K562 (cell line): ENCODE results near the gene KNCN. TPM values are rescaled to one million over a fixed set of nuclear protein-coding genes. Genes with fewer than 3 reads are reported as not detected.
A peak's percentile ranks its signal among the peaks of the same experiment; 100 is the strongest.

Experiments used
- ATAC-seq: fragments of 200-7000 bp; cut with Tn5 transposase; 3 replicates; pipeline ENCODE4 v1.9.1; 2020; ENCODE audit warnings: moderate library complexity
- BruUV-seq: library from RNA; stranded (reverse); fragments of 400-500 nt; replicated peaks from 2 replicates; lab custom pipeline; 2021; lab: Mats Ljungman, UMichigan
- CTCF ChIA-PET: fragments of 300-600 bp; formaldehyde crosslinking; extraction: SDS; loops from one replicate; lab custom pipeline; 2021; ENCODE audit warnings: low intra/inter-chr PET ratio; lab: Yijun Ruan, JAX
- POLR2A ChIA-PET: fragments of 300-600, 350-650 bp; sonication (Branson Sonifier 250); formaldehyde crosslinking; extraction: SDS; loops from one replicate; lab custom pipeline; 2021; ENCODE audit warnings: antibody characterized with exemption, inconsistent platforms; lab: Yijun Ruan, JAX
- DNase-seq, 4 experiments: peaks; one replicate each; pipeline versions ENCODE4 v3.0.0 to v3.0.0-alpha.2; 2011 to 2018; ENCODE audit warnings: low spot score in 3 of 4, mixed read lengths in 3 of 4; ENCODE audit errors: extremely low read depth in 1 of 4
- FAIRE-seq: peaks from 2 replicates; lab custom pipeline; 2011; peaks lifted over from hg19 to GRCh38; lab: Jason Lieb, UNC
- H2AFZ ChIP-seq: 2 replicates; pipeline ENCODE4 v1.6.0; 2011; ENCODE audit warnings: low read depth, low read length, control low read depth, inconsistent platforms
- H3K27ac ChIP-seq: fragments of 200-600 bp; 3 replicates; pipeline ENCODE4 v1.8.0; 2011; ENCODE audit warnings: low read depth, mild to moderate bottlenecking, control low read depth, inconsistent platforms, low read length, moderate library complexity, mixed read lengths; ENCODE audit errors: extremely low read depth
- H3K27me3 ChIP-seq, 2 experiments: fragments of 300-600 bp in 1 of 2; 2 replicates in 1 of 2; 3 replicates in 1 of 2; pipeline versions ENCODE4 v1.6.0 to v1.8.0; 2011; ENCODE audit warnings: inconsistent platforms in 2 of 2, low read length in 2 of 2, mild to moderate bottlenecking in 1 of 2, mixed read lengths in 1 of 2, moderate library complexity in 1 of 2; ENCODE audit not compliant: control insufficient read depth in 2 of 2, insufficient read depth in 2 of 2
- H3K36me3 ChIP-seq: fragments of 300-600 bp; 3 replicates; pipeline ENCODE4 v1.8.0; 2011; ENCODE audit warnings: mild to moderate bottlenecking, low read length, inconsistent platforms; ENCODE audit not compliant: control insufficient read depth, insufficient read depth
- H3K4me1 ChIP-seq, 2 experiments: fragments of 200-600 bp in 1 of 2; replicated peaks in 1 of 2; 2 replicates in 1 of 2; 3 replicates in 1 of 2; pipeline versions ENCODE4 v1.5.1 to v1.8.0; 2011; ENCODE audit warnings: inconsistent platforms in 2 of 2, low read length in 2 of 2, mild to moderate bottlenecking in 1 of 2, mixed read lengths in 1 of 2, moderate library complexity in 1 of 2; ENCODE audit not compliant: control insufficient read depth in 2 of 2, insufficient read depth in 2 of 2
- H3K4me2 ChIP-seq: 2 replicates; pipeline ENCODE4 v1.6.1; 2011; ENCODE audit warnings: low read length, control low read depth, inconsistent platforms, mixed read lengths; ENCODE audit not compliant: insufficient read depth
- H3K4me3 ChIP-seq: fragments of 200-600 bp; sonication (generic), shearing (Covaris generic); 2 replicates; pipeline ENCODE4 v1.5.1; 2016; ENCODE audit warnings: control low read depth, inconsistent platforms
- H3K79me2 ChIP-seq: fragments of 200-600 bp; 3 replicates; pipeline ENCODE4 v1.8.0; 2011; ENCODE audit warnings: low read length, inconsistent platforms; ENCODE audit not compliant: control insufficient read depth, insufficient read depth
- H3K9ac ChIP-seq, 2 experiments: 2 replicates each; pipeline versions ENCODE4 v1.6.0 to v1.6.1; 2011; ENCODE audit warnings: low read depth in 2 of 2, low read length in 2 of 2, control low read depth in 1 of 2, inconsistent platforms in 1 of 2, mild to moderate bottlenecking in 1 of 2, mixed read lengths in 1 of 2; ENCODE audit not compliant: insufficient read depth in 1 of 2
- H3K9me1 ChIP-seq: one replicate; pipeline ENCODE4 v1.6.0; 2011; ENCODE audit warnings: inconsistent platforms, mild to moderate bottlenecking, low read length, moderate library complexity; ENCODE audit not compliant: control insufficient read depth, insufficient read depth
- H3K9me3 ChIP-seq: replicated peaks from 2 replicates; pipeline ENCODE4 v1.5.1; 2011; ENCODE audit warnings: low read depth, low read length, inconsistent platforms; ENCODE audit not compliant: control insufficient read depth, insufficient read depth
- H4K20me1 ChIP-seq: replicated peaks from 2 replicates; pipeline ENCODE4 v1.6.1; 2011; ENCODE audit warnings: low read length, inconsistent platforms, mixed read lengths; ENCODE audit not compliant: control insufficient read depth, insufficient read depth
- ATF7 ChIP-seq: fragments of 450-650 bp; IDR thresholded peaks from 2 replicates; pipeline ENCODE4 v1.7.1; 2014; ENCODE audit warnings: mild to moderate bottlenecking, moderate library complexity
- CBX1 ChIP-seq: sonication (generic); IDR thresholded peaks from 2 replicates; pipeline ENCODE4 v1.6.1; 2016; ENCODE audit warnings: antibody characterized with exemption, low read depth, mild to moderate bottlenecking
- FOXA3 ChIP-seq, 2 experiments: fragments of 450-650 bp in 1 of 2; sonication (generic) in 1 of 2; formaldehyde crosslinking; IDR thresholded peaks in 1 of 2; conservative IDR thresholded peaks in 1 of 2; 2 replicates each; pipeline versions ENCODE4 v1.4.0 to v1.8.0; 2020 to 2022; ENCODE audit warnings: mild to moderate bottlenecking in 2 of 2, missing genetic modification reagents in 1 of 2
- ZFP1 ChIP-seq: fragments of 450-650 bp; formaldehyde crosslinking; IDR thresholded peaks from 2 replicates; pipeline ENCODE4 v1.4.0; 2020; ENCODE audit warnings: mild to moderate bottlenecking, mixed read lengths
- WGBS: fragments of 100-300 bp; shearing (Covaris generic); methylation state at CpG from one replicate; pipeline ENCODE4 v1.1.6; 2016; ENCODE audit warnings: low coverage, mixed read lengths; ENCODE audit not compliant: insufficient coverage; ENCODE audit errors: missing lambda C conversion rate; 5-methylcytosine and 5-hydroxymethylcytosine counted together
- in situ Hi-C: fragments of 300-500 bp; cut with MboI; formaldehyde crosslinking; loops from 4 replicates; pipeline ENCODE4 v1.15.0; 2018; ENCODE audit warnings: inconsistent platforms, mixed read lengths
- intact Hi-C: fragments of 100-400 bp; cut with micrococcal nuclease; formaldehyde crosslinking; loops from 2 replicates; pipeline ENCODE4 v1.14.2; 2022
- polyA plus RNA-seq, 8 experiments: library from polyadenylated mRNA; depleted of rRNA in 4 of 8; stranded (reverse) in 5 of 8; unstranded in 3 of 8; fragments of >200 nt; fragmentation: Nextera tagmentation in 2 of 8; fragmentation: Illumina TruSeq in 1 of 8; extraction: Ambion mirVana in 2 of 8; extraction: Trizol in 1 of 8; gene quantifications; 2 replicates each; pipeline versions ENCODE4 v1.2.1 to v1.2.3, GENCODE V29; 2011 to 2014; ENCODE audit warnings: inconsistent platforms in 1 of 8, missing spikeins in 1 of 8
- total RNA-seq, 7 experiments: library from RNA; depleted of rRNA in 6 of 7; stranded (reverse); fragments of >200 nt in 6 of 7; fragmentation: Illumina TruSeq in 2 of 7; extraction: Trizol in 2 of 7; gene quantifications; 2 replicates each; pipeline versions ENCODE4 v1.2.1 to v1.2.3, GENCODE V29; 2011 to 2021; ENCODE audit warnings: low replicate concordance in 1 of 7
- TF ChIP-seq, protein P1 (sequence below), 2 experiments: fragments of 450-650 bp in 1 of 2; sonication (generic) in 1 of 2; formaldehyde crosslinking; conservative IDR thresholded peaks; 2 replicates each; pipeline versions ENCODE4 v1.4.0 to v1.8.1; 2020 to 2022; ENCODE audit warnings: mild to moderate bottlenecking in 1 of 2, missing genetic modification reagents in 1 of 2
- TF ChIP-seq, protein P2 (sequence below): fragments of 450-650 bp; IDR thresholded peaks from one replicate; pipeline ENCODE4 v1.6.1; 2018; ENCODE audit warnings: mild to moderate bottlenecking, moderate library complexity; ENCODE audit not compliant: partially characterized antibody
- TF ChIP-seq, protein P3 (sequence below): sonication (generic); formaldehyde crosslinking; IDR thresholded peaks from 2 replicates; pipeline ENCODE4 v1.8.0; 2022; ENCODE audit warnings: missing genetic modification reagents, mild to moderate bottlenecking, borderline replicate concordance
- TF ChIP-seq, protein P4 (sequence below), 2 experiments: fragments of 450-650 bp in 1 of 2; IDR thresholded peaks; 2 replicates each; pipeline ENCODE4 v1.6.1; 2011 to 2017; ENCODE audit warnings: low read depth in 2 of 2, antibody characterized with exemption in 1 of 2, borderline replicate concordance in 1 of 2, low read length in 1 of 2, mild to moderate bottlenecking in 1 of 2, mixed read lengths in 1 of 2; ENCODE audit not compliant: control insufficient read depth in 1 of 2

The KNCN gene
- total and polyA plus RNA-seq, 9 of the 15 experiments (the other 6 are each of a cell fraction or from before 2014, with no cell fraction given), result not detected

DNA sequence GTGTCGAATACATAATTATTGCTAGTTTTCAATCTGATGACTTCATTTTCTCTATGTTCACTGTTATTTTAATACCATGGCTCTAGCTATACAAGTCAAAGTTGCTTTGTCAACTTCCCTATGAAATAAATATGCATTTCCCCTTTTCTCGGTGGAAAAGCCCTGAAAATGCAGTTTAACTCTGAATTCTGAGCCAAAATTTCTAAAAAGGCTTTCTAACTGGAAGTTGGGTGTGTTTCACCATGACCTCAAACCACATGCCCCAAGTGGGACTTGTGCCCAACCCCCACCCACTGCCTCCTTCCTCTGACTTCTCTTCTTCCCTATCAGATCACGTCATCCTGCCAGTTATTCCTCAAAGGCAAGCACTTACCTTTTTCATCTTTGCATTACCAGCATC lies 43.7 kb upstream of the KNCN start:
- ATAC-seq, result peak; percentile 56
- H3K9me1 ChIP-seq, result no peaks in the 10 kb centered on the region
- peak; percentile 45 to 58 (median 51) for DNase-seq
- ChIA-PET CTCF (no interaction called here), POLR2A (interaction anchor here (1.1 to 1.3 kb wide), 2 partner anchors 8 to 9 kb away, joined by 3 read pairs; partner anchors contain the start of gene MKNK1)
- H3K9ac ChIP-seq, result no peak overlapping the region
- BruUV-seq, result no TSS peak
- H4K20me1 ChIP-seq, result no peaks in the 10 kb centered on the region
- H2AFZ ChIP-seq, result no peak overlapping the region
- H3K4me3 ChIP-seq, result no peak overlapping the region
- H3K4me1 ChIP-seq, result peaks cover 11 to 21% of the 10 kb centered on the region in 2 experiments; a peak in 4 of 5 replicates
- no peaks in the 10 kb centered on the region for H3K27me3 ChIP-seq
- H3K36me3 ChIP-seq, result peaks cover 37% of the 10 kb centered on the region; the same call in 2 of the 3 replicates
- FAIRE-seq, result peak; percentile 23
- no peak overlapping the region for H3K4me2 ChIP-seq
- H3K79me2 ChIP-seq, result peaks cover 2% of the 10 kb centered on the region; the same call in 2 of the 3 replicates
- intact Hi-C loops, result no loop called here
- in situ Hi-C loops, result no loop called here
- peak overlapping the region; percentile 23; the same call in 2 of the 3 replicates for H3K27ac ChIP-seq
- H3K9me3 ChIP-seq, result no peaks in the 10 kb centered on the region
- WGBS, result 16% methylated on average over 3 of the region's 3 CpGs
- TF ChIP-seq ATF7 (peak; percentile 78), CBX1 (no peak), FOXA3 (CRISPR knock-in tag; conservative IDR thresholded peaks at IDR 0.05 in 1 of 2, IDR thresholded peaks at IDR 0.05 in 1 of 2) (no peak), ZFP1 (CRISPR knock-in tag) (no peak)
- TF ChIP-seq, protein P1, sequence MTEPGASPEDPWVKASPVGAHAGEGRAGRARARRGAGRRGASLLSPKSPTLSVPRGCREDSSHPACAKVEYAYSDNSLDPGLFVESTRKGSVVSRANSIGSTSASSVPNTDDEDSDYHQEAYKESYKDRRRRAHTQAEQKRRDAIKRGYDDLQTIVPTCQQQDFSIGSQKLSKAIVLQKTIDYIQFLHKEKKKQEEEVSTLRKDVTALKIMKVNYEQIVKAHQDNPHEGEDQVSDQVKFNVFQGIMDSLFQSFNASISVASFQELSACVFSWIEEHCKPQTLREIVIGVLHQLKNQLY (CRISPR knock-in tag; conservative IDR thresholded peaks at IDR 0.05), result no peak
- TF ChIP-seq, protein P2, sequence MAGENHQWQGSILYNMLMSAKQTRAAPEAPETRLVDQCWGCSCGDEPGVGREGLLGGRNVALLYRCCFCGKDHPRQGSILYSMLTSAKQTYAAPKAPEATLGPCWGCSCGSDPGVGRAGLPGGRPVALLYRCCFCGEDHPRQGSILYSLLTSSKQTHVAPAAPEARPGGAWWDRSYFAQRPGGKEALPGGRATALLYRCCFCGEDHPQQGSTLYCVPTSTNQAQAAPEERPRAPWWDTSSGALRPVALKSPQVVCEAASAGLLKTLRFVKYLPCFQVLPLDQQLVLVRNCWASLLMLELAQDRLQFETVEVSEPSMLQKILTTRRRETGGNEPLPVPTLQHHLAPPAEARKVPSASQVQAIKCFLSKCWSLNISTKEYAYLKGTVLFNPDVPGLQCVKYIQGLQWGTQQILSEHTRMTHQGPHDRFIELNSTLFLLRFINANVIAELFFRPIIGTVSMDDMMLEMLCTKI, result no peak
- TF ChIP-seq, protein P3, sequence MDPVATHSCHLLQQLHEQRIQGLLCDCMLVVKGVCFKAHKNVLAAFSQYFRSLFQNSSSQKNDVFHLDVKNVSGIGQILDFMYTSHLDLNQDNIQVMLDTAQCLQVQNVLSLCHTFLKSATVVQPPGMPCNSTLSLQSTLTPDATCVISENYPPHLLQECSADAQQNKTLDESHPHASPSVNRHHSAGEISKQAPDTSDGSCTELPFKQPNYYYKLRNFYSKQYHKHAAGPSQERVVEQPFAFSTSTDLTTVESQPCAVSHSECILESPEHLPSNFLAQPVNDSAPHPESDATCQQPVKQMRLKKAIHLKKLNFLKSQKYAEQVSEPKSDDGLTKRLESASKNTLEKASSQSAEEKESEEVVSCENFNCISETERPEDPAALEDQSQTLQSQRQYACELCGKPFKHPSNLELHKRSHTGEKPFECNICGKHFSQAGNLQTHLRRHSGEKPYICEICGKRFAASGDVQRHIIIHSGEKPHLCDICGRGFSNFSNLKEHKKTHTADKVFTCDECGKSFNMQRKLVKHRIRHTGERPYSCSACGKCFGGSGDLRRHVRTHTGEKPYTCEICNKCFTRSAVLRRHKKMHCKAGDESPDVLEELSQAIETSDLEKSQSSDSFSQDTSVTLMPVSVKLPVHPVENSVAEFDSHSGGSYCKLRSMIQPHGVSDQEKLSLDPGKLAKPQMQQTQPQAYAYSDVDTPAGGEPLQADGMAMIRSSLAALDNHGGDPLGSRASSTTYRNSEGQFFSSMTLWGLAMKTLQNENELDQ (CRISPR knock-in tag), result no peak
- TF ChIP-seq, protein P4, sequence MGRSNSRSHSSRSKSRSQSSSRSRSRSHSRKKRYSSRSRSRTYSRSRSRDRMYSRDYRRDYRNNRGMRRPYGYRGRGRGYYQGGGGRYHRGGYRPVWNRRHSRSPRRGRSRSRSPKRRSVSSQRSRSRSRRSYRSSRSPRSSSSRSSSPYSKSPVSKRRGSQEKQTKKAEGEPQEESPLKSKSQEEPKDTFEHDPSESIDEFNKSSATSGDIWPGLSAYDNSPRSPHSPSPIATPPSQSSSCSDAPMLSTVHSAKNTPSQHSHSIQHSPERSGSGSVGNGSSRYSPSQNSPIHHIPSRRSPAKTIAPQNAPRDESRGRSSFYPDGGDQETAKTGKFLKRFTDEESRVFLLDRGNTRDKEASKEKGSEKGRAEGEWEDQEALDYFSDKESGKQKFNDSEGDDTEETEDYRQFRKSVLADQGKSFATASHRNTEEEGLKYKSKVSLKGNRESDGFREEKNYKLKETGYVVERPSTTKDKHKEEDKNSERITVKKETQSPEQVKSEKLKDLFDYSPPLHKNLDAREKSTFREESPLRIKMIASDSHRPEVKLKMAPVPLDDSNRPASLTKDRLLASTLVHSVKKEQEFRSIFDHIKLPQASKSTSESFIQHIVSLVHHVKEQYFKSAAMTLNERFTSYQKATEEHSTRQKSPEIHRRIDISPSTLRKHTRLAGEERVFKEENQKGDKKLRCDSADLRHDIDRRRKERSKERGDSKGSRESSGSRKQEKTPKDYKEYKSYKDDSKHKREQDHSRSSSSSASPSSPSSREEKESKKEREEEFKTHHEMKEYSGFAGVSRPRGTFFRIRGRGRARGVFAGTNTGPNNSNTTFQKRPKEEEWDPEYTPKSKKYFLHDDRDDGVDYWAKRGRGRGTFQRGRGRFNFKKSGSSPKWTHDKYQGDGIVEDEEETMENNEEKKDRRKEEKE (IDR thresholded peaks at IDR 0.05; ENCODE audit: borderline replicate concordance in 1 of 2, control insufficient read depth in 1 of 2, low read depth in 2 of 2, low read length in 1 of 2), result no peak
